SK-N-SH (cell line): ENCODE results near the gene TTYH3. TPM values are rescaled to one million over a fixed set of nuclear protein-coding genes. Genes with fewer than 3 reads are reported as not detected.

Experiments used
- CTCF ChIA-PET: fragments of 300-600, 350-600 bp; formaldehyde crosslinking; extraction: SDS; loops from one replicate; lab custom pipeline; 2021; lab: Yijun Ruan, JAX
- POLR2A ChIA-PET: fragments of 350-600 bp; sonication (Branson Sonifier 250); formaldehyde crosslinking; extraction: SDS; loops from one replicate; lab custom pipeline; 2020; ENCODE audit warnings: antibody characterized with exemption, inconsistent platforms; lab: Yijun Ruan, JAX
- DNase-seq: peaks from one replicate; pipeline ENCODE4 v3.0.0; 2012
- H2AFZ ChIP-seq: fragments of 200-600 bp; sonication (generic); 2 replicates; pipeline ENCODE4 v1.8.1; 2016; ENCODE audit warnings: antibody characterized with exemption, mild to moderate bottlenecking, low read depth
- H3F3A ChIP-seq: fragments of 200-600 bp; sonication (generic); replicated peaks from 2 replicates; pipeline ENCODE3; 2016; ENCODE audit warnings: antibody characterized with exemption, mild to moderate bottlenecking; ENCODE audit not compliant: insufficient read depth
- H3K27ac ChIP-seq, 2 experiments: fragments of 200-500 bp in 1 of 2; fragments of 200-600 bp in 1 of 2; sonication (Bioruptor generic) in 1 of 2; sonication (generic), shearing (Covaris generic) in 1 of 2; 2 replicates each; pipeline versions ENCODE4 v1.5.1 to v1.6.1; 2014 to 2016; ENCODE audit warnings: low read depth in 2 of 2, inconsistent platforms in 1 of 2, low read length in 1 of 2, mild to moderate bottlenecking in 1 of 2, mixed read lengths in 1 of 2
- H3K27me3 ChIP-seq: fragments of 200-600 bp; sonication (generic), shearing (Covaris generic); 2 replicates; pipeline ENCODE4 v1.6.1; 2016; ENCODE audit warnings: mixed run types; ENCODE audit not compliant: insufficient read depth
- H3K36me3 ChIP-seq, 2 experiments: fragments of 200-500 bp in 1 of 2; fragments of 200-600 bp in 1 of 2; sonication (Bioruptor generic) in 1 of 2; sonication (generic) in 1 of 2; replicated peaks in 1 of 2; 2 replicates each; pipeline versions ENCODE3 to v1.5.1; 2014 to 2016; ENCODE audit warnings: low read length in 1 of 2, mild to moderate bottlenecking in 1 of 2; ENCODE audit not compliant: insufficient read depth in 2 of 2, control insufficient read depth in 1 of 2
- H3K4me1 ChIP-seq, 2 experiments: fragments of 200-500 bp in 1 of 2; fragments of 200-600 bp in 1 of 2; sonication (Bioruptor generic) in 1 of 2; sonication (generic), shearing (Covaris generic) in 1 of 2; 2 replicates each; pipeline versions ENCODE4 v1.5.1 to v1.6.1; 2014 to 2016; ENCODE audit warnings: low read depth in 1 of 2, low read length in 1 of 2, mixed run types in 1 of 2; ENCODE audit not compliant: insufficient read depth in 2 of 2, control insufficient read depth in 1 of 2
- H3K4me2 ChIP-seq: fragments of 200-600 bp; sonication (generic), shearing (Covaris generic); 2 replicates; pipeline ENCODE4 v1.6.1; 2017; ENCODE audit warnings: mixed run types
- H3K4me3 ChIP-seq, 2 experiments: fragments of 200-500 bp in 1 of 2; fragments of 200-600 bp in 1 of 2; sonication (Bioruptor generic) in 1 of 2; sonication (generic), shearing (Covaris generic) in 1 of 2; 2 replicates each; pipeline versions ENCODE4 v1.5.1 to v1.8.1; 2014 to 2016; ENCODE audit warnings: low read depth in 2 of 2, inconsistent platforms in 1 of 2, low read length in 1 of 2, mild to moderate bottlenecking in 1 of 2, mixed read lengths in 1 of 2, moderate library complexity in 1 of 2
- H3K79me2 ChIP-seq: fragments of 200-600 bp; sonication (generic); 2 replicates; pipeline ENCODE4 v1.8.1; 2017; ENCODE audit warnings: mild to moderate bottlenecking; ENCODE audit not compliant: insufficient read depth
- H3K9ac ChIP-seq: fragments of 200-600 bp; sonication (generic); 2 replicates; pipeline ENCODE4 v1.6.1; 2017; ENCODE audit warnings: mixed run types
- H3K9me2 ChIP-seq: fragments of 200-600 bp; sonication (generic); 2 replicates; pipeline ENCODE4 v1.6.1; 2017; ENCODE audit warnings: mixed run types
- H3K9me3 ChIP-seq: fragments of 200-600 bp; sonication (generic); 2 replicates; pipeline ENCODE4 v1.6.1; 2017; ENCODE audit warnings: mixed run types, mild to moderate bottlenecking, moderate library complexity
- H4K20me1 ChIP-seq: fragments of 200-600 bp; sonication (generic); 2 replicates; pipeline ENCODE4 v1.6.1; 2017; ENCODE audit warnings: mild to moderate bottlenecking, mixed run types; ENCODE audit not compliant: insufficient read depth
- CHD2 ChIP-seq: fragments of 150-350 bp; IDR thresholded peaks from 2 replicates; pipeline ENCODE4 v1.6.1; 2018; ENCODE audit warnings: low read length; ENCODE audit not compliant: partially characterized antibody
- CTCF ChIP-seq: fragments of 200-600 bp; sonication (generic); IDR thresholded peaks from 2 replicates; pipeline ENCODE4 v1.6.1; 2017; ENCODE audit warnings: antibody characterized with exemption, mild to moderate bottlenecking, moderate library complexity
- ELF1 ChIP-seq: IDR thresholded peaks from 2 replicates; pipeline ENCODE4 v1.4.0; 2012
- EP300 ChIP-seq, 2 experiments: IDR thresholded peaks; 2 replicates each; pipeline versions ENCODE4 v1.4.0 to v1.6.1; 2012; ENCODE audit warnings: borderline replicate concordance in 1 of 2, low read depth in 1 of 2, low read length in 1 of 2
- FOXJ3 ChIP-seq: sonication (generic); formaldehyde crosslinking; IDR thresholded peaks from 2 replicates; pipeline ENCODE4 v1.5.1; 2020; ENCODE audit warnings: mild to moderate bottlenecking, missing genetic modification reagents
- MAX ChIP-seq: IDR thresholded peaks from 2 replicates; pipeline ENCODE4 v1.4.0; 2012; ENCODE audit warnings: low read depth
- MEF2A ChIP-seq: IDR thresholded peaks from 2 replicates; pipeline ENCODE4 v1.4.0; 2012; ENCODE audit warnings: low read depth, borderline replicate concordance
- MXI1 ChIP-seq: IDR thresholded peaks from 2 replicates; pipeline ENCODE4 v1.6.1; 2012; ENCODE audit warnings: mild to moderate bottlenecking, low read depth, low read length, improper control_type of control experiment
- NFIC ChIP-seq: IDR thresholded peaks from 2 replicates; pipeline ENCODE4 v1.4.0; 2012; ENCODE audit warnings: borderline replicate concordance
- POLR2AphosphoS5 ChIP-seq: IDR thresholded peaks from 2 replicates; pipeline ENCODE4 v1.6.1; 2012; ENCODE audit warnings: low read depth, low read length
- RCOR1 ChIP-seq: fragments of 150-350 bp; IDR thresholded peaks from 2 replicates; pipeline ENCODE4 v1.6.1; 2017; ENCODE audit warnings: antibody characterized with exemption, low read length
- REST ChIP-seq: IDR thresholded peaks from 2 replicates; pipeline ENCODE4 v1.6.1; 2012; ENCODE audit warnings: mild to moderate bottlenecking, low read depth, low read length, moderate library complexity
- RXRA ChIP-seq: IDR thresholded peaks from 2 replicates; pipeline ENCODE4 v1.4.0; 2012; ENCODE audit warnings: low read depth, mild to moderate bottlenecking, borderline replicate concordance
- SIN3A ChIP-seq: IDR thresholded peaks from 2 replicates; pipeline ENCODE4 v1.6.1; 2012; ENCODE audit warnings: low read depth, mild to moderate bottlenecking, low read length, moderate library complexity, borderline replicate concordance
- TAF1 ChIP-seq: IDR thresholded peaks from 2 replicates; pipeline ENCODE4 v1.6.1; 2012; ENCODE audit warnings: low read depth, mild to moderate bottlenecking, low read length, moderate library complexity, borderline replicate concordance
- TCF12 ChIP-seq: IDR thresholded peaks from 2 replicates; pipeline ENCODE4 v1.4.0; 2012
- TEAD4 ChIP-seq: IDR thresholded peaks from 2 replicates; pipeline ENCODE4 v1.4.0; 2012; ENCODE audit warnings: mild to moderate bottlenecking, borderline replicate concordance; ENCODE audit not compliant: insufficient read depth
- USF1 ChIP-seq: IDR thresholded peaks from 2 replicates; pipeline ENCODE4 v1.4.0; 2012; ENCODE audit warnings: low read depth, borderline replicate concordance
- USF2 ChIP-seq: fragments of 150-350 bp; IDR thresholded peaks from 2 replicates; pipeline ENCODE4 v1.6.1; 2017; ENCODE audit warnings: antibody characterized with exemption, low read length, low read depth, borderline replicate concordance
- YY1 ChIP-seq: IDR thresholded peaks from 2 replicates; pipeline ENCODE4 v1.4.0; 2012; ENCODE audit warnings: low read depth, mild to moderate bottlenecking
- WGBS: methylation state at CpG from one replicate; pipeline ENCODE4 v1.1.6; 2017; ENCODE audit warnings: low lambda C conversion rate; 5-methylcytosine and 5-hydroxymethylcytosine counted together
- polyA plus RNA-seq, 3 experiments: library from polyadenylated mRNA; depleted of rRNA; stranded (reverse); fragments of >200 nt; gene quantifications; 2 replicates each; pipeline ENCODE4 v1.2.3, GENCODE V29; 2012

Gene TTYH3
- polyA plus RNA-seq, 1 of the 3 experiments (the other 2 are of a cell fraction) = 105 TPM

GRCh38 chr7:2638224-2638991 lies 6.6 kb downstream of the TTYH3 start:
- Histone ChIP-seq H3K27ac (peak overlapping the region; percentile 70 to 95), H3K4me3 (peak overlapping the region; percentile 1 to 33; a peak in 2 of 4 replicates), H3K9ac (peak overlapping the region; percentile 42; the same call in 1 of the 2 replicates), H3K79me2 (peaks cover 100% of the 10 kb centered on the region)
- ChIA-PET POLR2A (interaction anchor here (0.9 to 1.4 kb wide), 2 partner anchors 17 to 22 kb away, joined by 3 read pairs; no protein-coding TSS in a partner anchor), CTCF (interaction anchor here (0.9 to 3.0 kb wide), 8 partner anchors 11 to 187 kb away, joined by 3 to 11 read pairs (median 4); no protein-coding TSS in a partner anchor)
- DNase-seq = peak; percentile 90
- TF ChIP-seq YY1 (no peak), REST (0 out of 2 replicates have a peak, but pooled peaks have one; percentile 15), MAX (peak; percentile 99), FOXJ3 (CRISPR knock-in tag) (peak; percentile 43; the same call in 1 of the 2 replicates), POLR2AphosphoS5 (peak; percentile 73; the same call in 1 of the 2 replicates), RCOR1 (peak; percentile 92), MXI1 (peak; percentile 98), CTCF (no peak), NFIC (peak; percentile 89), RXRA (0 out of 2 replicates have a peak, but pooled peaks have one; percentile 24), TCF12 (peak; percentile 99), CHD2 (peak; percentile 74), TAF1 (peak; percentile 37), MEF2A (no peak), USF2 (peak; percentile 48), TEAD4 (peak; percentile 82), USF1 (peak; percentile 85), SIN3A (peak; percentile 87), ELF1 (no peak), EP300 (IDR thresholded peaks at IDR 0.05; ENCODE audit: borderline replicate concordance in 1 of 2, low read depth in 1 of 2, low read length in 1 of 2) (peak; percentile 22 to 72; a peak in 2 of 4 replicates)
- TF ChIP-seq, all 33 proteins: peak for 16
- H2AFZ ChIP-seq = no peak overlapping the region
- H3K4me1 ChIP-seq = peaks cover 52 to 91% of the 10 kb centered on the region in 2 experiments
- H3F3A ChIP-seq = peaks cover 3% of the 10 kb centered on the region
- H4K20me1 ChIP-seq = peaks cover 96% of the 10 kb centered on the region
- 28% methylated on average over 28 of the region's 34 CpGs for whole genome bisulfite sequencing
- H3K9me3 ChIP-seq = no peaks in the 10 kb centered on the region
- no peaks in the 10 kb centered on the region for H3K27me3 ChIP-seq
- peaks cover 0 to 21% of the 10 kb centered on the region in 2 experiments for H3K36me3 ChIP-seq
- H3K4me2 ChIP-seq = peak overlapping the region; percentile 83
- H3K9me2 ChIP-seq = no peaks in the 10 kb centered on the region
